ENCODE data around the gene GALP. TPM values are rescaled to one million over a fixed set of nuclear protein-coding genes. Genes with fewer than 3 reads are reported as not detected.

GALP gene
- total and polyA plus RNA-seq, 2 donors (not counting 1 experiment from before 2014, with no cell fraction given) = not detected

- DNase-seq (no peak), ATAC-seq (ENCODE audit: low read depth) (no peak)
- no peaks in the 10 kb centered on the region for H3K79me2 ChIP-seq (ENCODE audit: control insufficient read depth, insufficient read depth, low read length)
- no peak overlapping the region for H3K9ac ChIP-seq (ENCODE audit: low read length)
- no peak overlapping the region for H3K4me3 ChIP-seq (ENCODE audit: control extremely low read depth in 1 of 5, extremely low read depth in 1 of 5, insufficient read depth in 1 of 5, low read depth in 2 of 5, low read length in 4 of 5)
- no peak overlapping the region for H3K27ac Mint-ChIP-seq
- peaks cover 5% of the 10 kb centered on the region for H3K27me3 Mint-ChIP-seq
- no peak for TF ChIP-seq CTCF (IDR thresholded peaks at IDR 0.05)
- TF ChIP-seq EZH2 (IDR thresholded peaks at IDR 0.05; ENCODE audit: borderline replicate concordance, insufficient read depth, low read depth, low read length, poor library complexity, severe bottlenecking) = no peak
- CTCF ChIA-PET = interaction anchor here (0.6 to 1.9 kb wide), 2 partner anchors 9 to 142 kb away, joined by 4 read pairs; no protein-coding TSS in a partner anchor
- H3K27ac ChIP-seq (ENCODE audit: low read length in 2 of 2) = no peak overlapping the region
- H3K4me3 Mint-ChIP-seq = no peak overlapping the region
- no peak overlapping the region for H2AFZ ChIP-seq (ENCODE audit: insufficient read depth, low read depth, low read length, poor library complexity, severe bottlenecking)
- no peaks in the 10 kb centered on the region for H3K27me3 ChIP-seq (replicated peaks in 1 of 4; ENCODE audit: control extremely low read depth in 1 of 4, control insufficient read depth in 3 of 4, insufficient read depth in 4 of 4, low read length in 3 of 4)
- H3K36me3 ChIP-seq (replicated peaks in 1 of 2; ENCODE audit: control extremely low read depth in 1 of 2, control insufficient read depth in 1 of 2, extremely low read depth in 1 of 2, insufficient read depth in 2 of 2, low read length in 1 of 2) = no peaks in the 10 kb centered on the region
- WGBS (ENCODE audit: insufficient coverage) = 96% methylated on average over 9 of the region's 9 CpGs
- H3K9me3 ChIP-seq (ENCODE audit: control extremely low read depth in 1 of 3, control insufficient read depth in 2 of 3, insufficient read depth in 1 of 3, low read length in 2 of 3) = no peaks in the 10 kb centered on the region
- POLR2A ChIA-PET = no interaction called here
- H3K4me1 Mint-ChIP-seq = no peaks in the 10 kb centered on the region
- no peaks in the 10 kb centered on the region for H4K20me1 ChIP-seq (ENCODE audit: control insufficient read depth, insufficient read depth, low read length, poor library complexity, severe bottlenecking)
- no peak overlapping the region for H3K4me2 ChIP-seq (replicated peaks; ENCODE audit: low read depth, low read length, poor library complexity, severe bottlenecking)
- intact Hi-C loops (cut with micrococcal nuclease) = no loop called here
- H3K9me3 Mint-ChIP-seq (ENCODE audit: insufficient read depth) = no peaks in the 10 kb centered on the region
- H3K4me1 ChIP-seq (ENCODE audit: control insufficient read depth in 2 of 2, insufficient read depth in 2 of 2, low read length in 2 of 2) = no peaks in the 10 kb centered on the region
Measured at GRCh38 chr19:56223481-56223880, 47.7 kb downstream of the GALP start.

Small RNA genes lying within 50 kb of the gene (small RNA-seq; reads per million reads assigned to genes)
- gene AC024580.2 (ENCODE audit: insufficient read length, low read depth, low replicate concordance) = not detected

Other genes starting within 250 kb of the GALP start
- not detected in 2 replicates for gene NLRP13, start 243.7 kb upstream of the GALP start, total RNA-seq
- not detected in 2 replicates for gene NLRP13, start 243.7 kb upstream of the GALP start, polyA plus RNA-seq
- gene NLRP8, start 228.2 kb upstream of the GALP start, total RNA-seq = not detected in 2 replicates
- not detected in 2 replicates for gene NLRP8, start 228.2 kb upstream of the GALP start, polyA plus RNA-seq
- not detected in 2 replicates for gene NLRP5, start 189.2 kb upstream of the GALP start, total RNA-seq
- not detected in 2 replicates for gene NLRP5, start 189.2 kb upstream of the GALP start, polyA plus RNA-seq
- 47.7 and 47.9 TPM in 2 replicates for gene ZNF787, start 54.7 kb upstream of the GALP start, total RNA-seq
- gene ZNF787, start 54.7 kb upstream of the GALP start, polyA plus RNA-seq = 17.1 and 19.6 TPM in 2 replicates
- 32.0 and 37.7 TPM in 2 replicates for gene ZNF444, start 34.7 kb upstream of the GALP start, total RNA-seq
- 24.1 and 25.2 TPM in 2 replicates for gene ZNF444, start 34.7 kb upstream of the GALP start, polyA plus RNA-seq
- not detected in 2 replicates for gene ZSCAN5B, start 21.8 kb downstream of the GALP start, total RNA-seq
- not detected in 2 replicates for gene ZSCAN5B, start 21.8 kb downstream of the GALP start, polyA plus RNA-seq
- gene ZSCAN5C, start 26.3 kb downstream of the GALP start, total RNA-seq = not detected in 2 replicates
- gene ZSCAN5C, start 26.3 kb downstream of the GALP start, polyA plus RNA-seq = not detected in 2 replicates
- not detected in 2 replicates for gene EDDM13, start 96.7 kb downstream of the GALP start, total RNA-seq
- gene EDDM13, start 96.7 kb downstream of the GALP start, polyA plus RNA-seq = 0.43 TPM in 1 of 2 replicates, not detected in the other
- 20.5 and 24.8 TPM in 2 replicates for gene ZSCAN5A, start 138.8 kb downstream of the GALP start, total RNA-seq
- gene ZSCAN5A, start 138.8 kb downstream of the GALP start, polyA plus RNA-seq = 4.2 and 5.2 TPM in 2 replicates
- 10.0 and 10.1 TPM in 2 replicates for gene ZNF582, start 217.5 kb downstream of the GALP start, total RNA-seq
- 3.8 and 4.8 TPM in 2 replicates for gene ZNF582, start 217.5 kb downstream of the GALP start, polyA plus RNA-seq
- gene ZNF583, start 228.3 kb downstream of the GALP start, total RNA-seq = 11.1 and 11.7 TPM in 2 replicates
- gene ZNF583, start 228.3 kb downstream of the GALP start, polyA plus RNA-seq = 1.4 and 1.5 TPM in 2 replicates